Mesenchymal stem cell (in vitro differentiated cells and primary cell): Measurements from ENCODE around the gene SSU72.
A peak's percentile ranks its signal among the peaks of the same experiment; 100 is the strongest.

Experiments used
- DNase-seq: peaks from one replicate; pipeline ENCODE4 v3.0.0-alpha.2; 2013
- H2AFZ ChIP-seq: one replicate; pipeline ENCODE4 v1.6.1; 2013; ENCODE audit warnings: low read depth, mild to moderate bottlenecking, control low read depth, inconsistent platforms, low read length, moderate library complexity
- H2AK5ac ChIP-seq: 2 replicates; pipeline ENCODE4 v1.6.1; 2013; ENCODE audit warnings: low read length, moderate library complexity, mild to moderate bottlenecking, inconsistent platforms; ENCODE audit not compliant: severe bottlenecking
- H2BK120ac ChIP-seq: one replicate; pipeline ENCODE4 v1.6.1; 2013; ENCODE audit warnings: low read depth, mild to moderate bottlenecking, inconsistent platforms, low read length, moderate library complexity
- H2BK12ac ChIP-seq, 2 experiments: one replicate each; pipeline ENCODE4 v1.6.1; 2013; ENCODE audit warnings: inconsistent platforms in 2 of 2, low read length in 2 of 2, mild to moderate bottlenecking in 2 of 2, moderate library complexity in 2 of 2, control low read depth in 1 of 2
- H2BK15ac ChIP-seq: one replicate; pipeline ENCODE4 v1.6.1; 2013; ENCODE audit warnings: mild to moderate bottlenecking, low read depth, inconsistent platforms; ENCODE audit not compliant: poor library complexity, severe bottlenecking
- H2BK5ac ChIP-seq: 2 replicates; pipeline ENCODE4 v1.6.1; 2013; ENCODE audit warnings: low read depth, mild to moderate bottlenecking, low read length, control low read depth, inconsistent platforms; ENCODE audit not compliant: poor library complexity, severe bottlenecking
- H3K14ac ChIP-seq, 2 experiments: one replicate each; pipeline ENCODE4 v1.6.1; 2013; ENCODE audit warnings: inconsistent platforms in 2 of 2, low read length in 2 of 2, control low read depth in 1 of 2, mild to moderate bottlenecking in 1 of 2, moderate library complexity in 1 of 2
- H3K18ac ChIP-seq, 2 experiments: one replicate each; pipeline ENCODE4 v1.6.1; 2013; ENCODE audit warnings: inconsistent platforms in 2 of 2, low read length in 2 of 2, control low read depth in 1 of 2, low read depth in 1 of 2, mild to moderate bottlenecking in 1 of 2
- H3K23ac ChIP-seq, 2 experiments: one replicate each; pipeline ENCODE4 v1.6.1; 2013; ENCODE audit warnings: inconsistent platforms in 2 of 2, low read length in 2 of 2, mild to moderate bottlenecking in 2 of 2, moderate library complexity in 2 of 2, control low read depth in 1 of 2
- H3K27ac ChIP-seq: 2 replicates; pipeline ENCODE4 v1.5.1; 2013; ENCODE audit warnings: mild to moderate bottlenecking, moderate library complexity, low read length, control low read depth, inconsistent platforms; ENCODE audit not compliant: poor library complexity, severe bottlenecking
- H3K27me3 ChIP-seq, 2 experiments: 2 replicates each; pipeline versions ENCODE4 v1.6.1 to v1.7.0; 2013; ENCODE audit warnings: low read length in 2 of 2, mild to moderate bottlenecking in 2 of 2, moderate library complexity in 2 of 2, control low read depth in 1 of 2, inconsistent platforms in 1 of 2; ENCODE audit not compliant: control insufficient read depth in 1 of 2, insufficient read depth in 1 of 2
- H3K36me3 ChIP-seq, 2 experiments: 2 replicates each; pipeline versions ENCODE4 v1.6.1 to v1.7.0; 2013; ENCODE audit warnings: low read length in 2 of 2, control low read depth in 1 of 2, inconsistent platforms in 1 of 2, low read depth in 1 of 2, mild to moderate bottlenecking in 1 of 2; ENCODE audit not compliant: insufficient read depth in 2 of 2, control insufficient read depth in 1 of 2
- H3K4ac ChIP-seq, 2 experiments: one replicate each; pipeline ENCODE4 v1.6.1; 2013; ENCODE audit warnings: inconsistent platforms in 2 of 2, low read length in 2 of 2, mild to moderate bottlenecking in 2 of 2, moderate library complexity in 2 of 2, control low read depth in 1 of 2, low read depth in 1 of 2
- H3K4me1 ChIP-seq: 2 replicates; pipeline ENCODE4 v1.6.1; 2013; ENCODE audit warnings: low read depth, low read length, control low read depth; ENCODE audit not compliant: control insufficient read depth, insufficient read depth
- H3K4me2 ChIP-seq: 2 replicates; pipeline ENCODE4 v1.6.1; 2013; ENCODE audit warnings: low read length, mild to moderate bottlenecking, inconsistent platforms; ENCODE audit not compliant: poor library complexity, severe bottlenecking
- H3K4me3 ChIP-seq, 2 experiments: 2 replicates each; pipeline versions ENCODE4 v1.5.1 to v1.7.0; 2013; ENCODE audit warnings: low read length in 2 of 2, mild to moderate bottlenecking in 2 of 2, control low read depth in 1 of 2, low read depth in 1 of 2; ENCODE audit not compliant: insufficient read depth in 1 of 2
- H3K79me1 ChIP-seq: replicated peaks from 2 replicates; pipeline ENCODE4 v1.6.1; 2013; ENCODE audit warnings: mild to moderate bottlenecking, control low read depth, low read length, inconsistent platforms; ENCODE audit not compliant: poor library complexity, severe bottlenecking
- H3K9ac ChIP-seq: 2 replicates; pipeline ENCODE4 v1.7.0; 2013; ENCODE audit warnings: mild to moderate bottlenecking, low read length, moderate library complexity
- H3K9me3 ChIP-seq: 2 replicates; pipeline ENCODE4 v1.7.0; 2013; ENCODE audit warnings: mild to moderate bottlenecking, low read length; ENCODE audit not compliant: control insufficient read depth
- H4K8ac ChIP-seq: one replicate; pipeline ENCODE4 v1.6.1; 2013; ENCODE audit warnings: inconsistent platforms, mild to moderate bottlenecking, low read length, moderate library complexity
- H4K91ac ChIP-seq: one replicate; pipeline ENCODE4 v1.6.1; 2013; ENCODE audit warnings: mild to moderate bottlenecking, low read length, inconsistent platforms
- WGBS: methylation state at CpG from one replicate; pipeline ENCODE4 v1.1.7; 2013; ENCODE audit warnings: mixed read lengths; 5-methylcytosine and 5-hydroxymethylcytosine counted together

Gene SSU72

GRCh38 chr1:1547476-1547875 is 27.2 kb downstream of the SSU72 start:
- H3K14ac ChIP-seq: no peak overlapping the region
- H2BK120ac ChIP-seq: no peak overlapping the region
- H4K8ac ChIP-seq: no peak overlapping the region
- H3K27ac ChIP-seq: no peak overlapping the region
- no peak overlapping the region for H2BK5ac ChIP-seq
- WGBS: 95% methylated on average over 19 of the region's 19 CpGs
- no peak overlapping the region for H2AFZ ChIP-seq
- peaks cover 32% of the 10 kb centered on the region for H3K4me1 ChIP-seq
- no peak overlapping the region for H2BK12ac ChIP-seq
- H3K36me3 ChIP-seq: peaks cover 6 to 65% of the 10 kb centered on the region in 2 experiments
- no peak overlapping the region for H3K9ac ChIP-seq
- no peak overlapping the region for H4K91ac ChIP-seq
- no peak overlapping the region for H3K4me3 ChIP-seq
- no peak overlapping the region for H2AK5ac ChIP-seq
- no peaks in the 10 kb centered on the region for H3K27me3 ChIP-seq
- no peak overlapping the region for H3K23ac ChIP-seq
- H3K4me2 ChIP-seq: no peak overlapping the region
- H3K18ac ChIP-seq: peak overlapping the region in 1 of 2 experiments; percentile 25
- no peak overlapping the region for H2BK15ac ChIP-seq
- H3K9me3 ChIP-seq: no peaks in the 10 kb centered on the region
- no peak overlapping the region for H3K4ac ChIP-seq
- peaks cover 30% of the 10 kb centered on the region for H3K79me1 ChIP-seq
- DNase-seq: no peak

- H3K4ac ChIP-seq: no peak overlapping the region
- no peak overlapping the region for H4K91ac ChIP-seq
- no peak overlapping the region for H2AK5ac ChIP-seq
- H2BK12ac ChIP-seq: no peak overlapping the region
- peaks cover 25% of the 10 kb centered on the region for H3K79me1 ChIP-seq
- H2AFZ ChIP-seq: no peak overlapping the region
- no peak overlapping the region for H3K4me3 ChIP-seq
- no peak overlapping the region for H3K14ac ChIP-seq
- 98% methylated on average over 7 of the region's 9 CpGs for WGBS
- no peaks in the 10 kb centered on the region for H3K27me3 ChIP-seq
- H3K9ac ChIP-seq: no peak overlapping the region
- DNase-seq: no peak
- no peak overlapping the region for H2BK5ac ChIP-seq
- no peak overlapping the region for H3K4me2 ChIP-seq
- H3K4me1 ChIP-seq: peaks cover 30% of the 10 kb centered on the region
- no peak overlapping the region for H3K18ac ChIP-seq
- H3K36me3 ChIP-seq: peaks cover 11 to 67% of the 10 kb centered on the region in 2 experiments
- no peaks in the 10 kb centered on the region for H3K9me3 ChIP-seq
- H4K8ac ChIP-seq: no peak overlapping the region
- H2BK120ac ChIP-seq: no peak overlapping the region
- no peak overlapping the region for H3K23ac ChIP-seq
- no peak overlapping the region for H3K27ac ChIP-seq
- H2BK15ac ChIP-seq: no peak overlapping the region
Observed at GRCh38 chr1:1547011-1547410, 27.7 kb downstream of the SSU72 start.

GRCh38 chr1:1545946-1546737 is 28.5 kb downstream of the SSU72 start:
- H3K36me3 ChIP-seq: peaks cover 19 to 68% of the 10 kb centered on the region in 2 experiments
- no peak overlapping the region for H2BK5ac ChIP-seq
- peaks cover 25% of the 10 kb centered on the region for H3K4me1 ChIP-seq
- H4K8ac ChIP-seq: no peak overlapping the region
- H2AFZ ChIP-seq: no peak overlapping the region
- no peak overlapping the region for H3K14ac ChIP-seq
- H2BK12ac ChIP-seq: no peak overlapping the region
- no peak overlapping the region for H3K4me2 ChIP-seq
- no peak overlapping the region for H3K4me3 ChIP-seq
- no peak overlapping the region for H3K27ac ChIP-seq
- no peak overlapping the region for H3K9ac ChIP-seq
- no peaks in the 10 kb centered on the region for H3K9me3 ChIP-seq
- 97% methylated on average over 23 of the region's 23 CpGs for WGBS
- H3K23ac ChIP-seq: no peak overlapping the region
- H2AK5ac ChIP-seq: no peak overlapping the region
- no peak overlapping the region for H2BK120ac ChIP-seq
- peaks cover 18% of the 10 kb centered on the region for H3K79me1 ChIP-seq
- H2BK15ac ChIP-seq: no peak overlapping the region
- H3K27me3 ChIP-seq: no peaks in the 10 kb centered on the region
- no peak overlapping the region for H3K18ac ChIP-seq
- H4K91ac ChIP-seq: peak overlapping the region; percentile 70
- DNase-seq: no peak
- H3K4ac ChIP-seq: no peak overlapping the region

- Histone ChIP-seq H3K4me1 (peaks cover 25% of the 10 kb centered on the region), H2AFZ (no peak overlapping the region), H2BK15ac (no peak overlapping the region), H3K9ac (no peak overlapping the region), H2AK5ac (no peak overlapping the region), H3K4me3 (no peak overlapping the region), H3K18ac (no peak overlapping the region), H3K9me3 (no peaks in the 10 kb centered on the region), H4K8ac (no peak overlapping the region), H2BK120ac (no peak overlapping the region), H3K36me3 (peaks cover 20 to 64% of the 10 kb centered on the region in 2 experiments), H3K4ac (no peak overlapping the region), H3K27me3 (no peaks in the 10 kb centered on the region), H2BK12ac (no peak overlapping the region), H3K23ac (no peak overlapping the region), H3K4me2 (no peak overlapping the region), H3K27ac (no peak overlapping the region), H3K79me1 (peaks cover 12% of the 10 kb centered on the region), H2BK5ac (no peak overlapping the region), H4K91ac (no peak overlapping the region), H3K14ac (no peak overlapping the region)
- no peak for DNase-seq
- WGBS: 97% methylated on average over 10 of the region's 10 CpGs
Observed at GRCh38 chr1:1544544-1544943, 30.1 kb downstream of the SSU72 start.
